Rectal smooth muscle tissue (tissue), 1 donor: ENCODE data around the gene PYM1.
"Not testable (repeated sequence)": the region's sequence is repeated elsewhere in the genome, so short reads cannot be mapped to it uniquely, and the experiment has no call there.

Experiments used
- H3K27ac ChIP-seq: one replicate; pipeline ENCODE4 v1.7.0; 2013; ENCODE audit warnings: low read depth, low read length, inconsistent platforms
- H3K27me3 ChIP-seq: one replicate; pipeline ENCODE4 v1.7.0; 2013; ENCODE audit warnings: low read length; ENCODE audit not compliant: control insufficient read depth, insufficient read depth
- H3K36me3 ChIP-seq: one replicate; pipeline ENCODE4 v1.7.0; 2013; ENCODE audit warnings: low read length; ENCODE audit not compliant: control insufficient read depth, insufficient read depth
- H3K4me1 ChIP-seq: one replicate; pipeline ENCODE4 v1.7.0; 2013; ENCODE audit warnings: low read length; ENCODE audit not compliant: control insufficient read depth, insufficient read depth
- H3K4me3 ChIP-seq: one replicate; pipeline ENCODE4 v1.7.0; 2013; ENCODE audit warnings: low read length
- H3K9ac ChIP-seq: one replicate; pipeline ENCODE4 v1.7.0; 2013; ENCODE audit warnings: low read length

PYM1 gene

GRCh38 chr12:55922126-55922525 is 5.6 kb downstream of the PYM1 start:
- H3K4me1 ChIP-seq, result peaks cover 3% of the 10 kb centered on the region
- no peak overlapping the region for H3K4me3 ChIP-seq
- no peak overlapping the region for H3K9ac ChIP-seq
- peaks cover 2% of the 10 kb centered on the region for H3K36me3 ChIP-seq
- no peaks in the 10 kb centered on the region for H3K27me3 ChIP-seq
- H3K27ac ChIP-seq, result no peak overlapping the region

- H3K4me3 ChIP-seq, H3K36me3 ChIP-seq, H3K27me3 ChIP-seq, H3K9ac ChIP-seq, H3K4me1 ChIP-seq, H3K27ac ChIP-seq: not testable (repeated sequence)
These were observed 8.7 kb downstream of the PYM1 start for GRCh38 chr12:55919032-55919431.

- H3K36me3 ChIP-seq, result peaks cover 6% of the 10 kb centered on the region
- H3K4me3 ChIP-seq, result no peak overlapping the region
- H3K27me3 ChIP-seq, result no peaks in the 10 kb centered on the region
- H3K9ac ChIP-seq, result no peak overlapping the region
- no peak overlapping the region for H3K27ac ChIP-seq
- no peaks in the 10 kb centered on the region for H3K4me1 ChIP-seq
These were observed 12.2 kb downstream of the PYM1 start for GRCh38 chr12:55915482-55915859.

GRCh38 chr12:55912908-55913307 is 14.8 kb downstream of the PYM1 start:
- Histone ChIP-seq H3K9ac (no peak overlapping the region), H3K27me3 (no peaks in the 10 kb centered on the region), H3K4me1 (no peaks in the 10 kb centered on the region), H3K36me3 (peaks cover 6% of the 10 kb centered on the region), H3K27ac (no peak overlapping the region), H3K4me3 (no peak overlapping the region)

- Histone ChIP-seq H3K4me1 (no peaks in the 10 kb centered on the region), H3K4me3 (no peak overlapping the region), H3K27me3 (no peaks in the 10 kb centered on the region), H3K27ac (no peak overlapping the region), H3K36me3 (peaks cover 6% of the 10 kb centered on the region), H3K9ac (no peak overlapping the region)
These were observed 18.2 kb downstream of the PYM1 start for GRCh38 chr12:55909513-55909884.

- no peak overlapping the region for H3K27ac ChIP-seq
- no peak overlapping the region for H3K9ac ChIP-seq
- H3K4me3 ChIP-seq, result no peak overlapping the region
- no peaks in the 10 kb centered on the region for H3K4me1 ChIP-seq
- no peaks in the 10 kb centered on the region for H3K27me3 ChIP-seq
- peaks cover 4% of the 10 kb centered on the region for H3K36me3 ChIP-seq
These were observed 18.8 kb downstream of the PYM1 start for GRCh38 chr12:55908726-55909512.

- H3K27ac ChIP-seq, result no peak overlapping the region
- no peaks in the 10 kb centered on the region for H3K27me3 ChIP-seq
- H3K4me1 ChIP-seq, result no peaks in the 10 kb centered on the region
- H3K9ac ChIP-seq, result no peak overlapping the region
- H3K4me3 ChIP-seq, result no peak overlapping the region
- H3K36me3 ChIP-seq, result peaks cover 4% of the 10 kb centered on the region
These were observed 21.6 kb downstream of the PYM1 start for GRCh38 chr12:55906056-55906455.

- H3K27me3 ChIP-seq, result no peaks in the 10 kb centered on the region
- H3K27ac ChIP-seq, result no peak overlapping the region
- no peak overlapping the region for H3K4me3 ChIP-seq
- H3K36me3 ChIP-seq, result peaks cover 4% of the 10 kb centered on the region
- H3K9ac ChIP-seq, result no peak overlapping the region
- H3K4me1 ChIP-seq, result no peaks in the 10 kb centered on the region
These were observed 25.7 kb downstream of the PYM1 start for GRCh38 chr12:55901881-55902490.

- H3K27ac ChIP-seq, result no peak overlapping the region
- no peak overlapping the region for H3K4me3 ChIP-seq
- no peak overlapping the region for H3K9ac ChIP-seq
- peaks cover 4% of the 10 kb centered on the region for H3K36me3 ChIP-seq
- no peaks in the 10 kb centered on the region for H3K27me3 ChIP-seq
- H3K4me1 ChIP-seq, result no peaks in the 10 kb centered on the region
These were observed 28.6 kb downstream of the PYM1 start for GRCh38 chr12:55899082-55899481.

- no peaks in the 10 kb centered on the region for H3K4me1 ChIP-seq
- H3K27ac ChIP-seq, result no peak overlapping the region
- no peak overlapping the region for H3K9ac ChIP-seq
- H3K36me3 ChIP-seq, result no peaks in the 10 kb centered on the region
- no peaks in the 10 kb centered on the region for H3K27me3 ChIP-seq
- no peak overlapping the region for H3K4me3 ChIP-seq
These were observed 34.0 kb downstream of the PYM1 start for GRCh38 chr12:55893723-55894122.

GRCh38 chr12:55891310-55891709 is 36.4 kb downstream of the PYM1 start:
- Histone ChIP-seq H3K9ac (no peak overlapping the region), H3K27me3 (no peaks in the 10 kb centered on the region), H3K4me3 (no peak overlapping the region), H3K4me1 (no peaks in the 10 kb centered on the region), H3K27ac (no peak overlapping the region), H3K36me3 (no peaks in the 10 kb centered on the region)

GRCh38 chr12:55885113-55885512 is 42.6 kb downstream of the PYM1 start:
- no peak overlapping the region for H3K27ac ChIP-seq
- H3K36me3 ChIP-seq, result no peaks in the 10 kb centered on the region
- H3K27me3 ChIP-seq, result no peaks in the 10 kb centered on the region
- no peak overlapping the region for H3K4me3 ChIP-seq
- no peaks in the 10 kb centered on the region for H3K4me1 ChIP-seq
- H3K9ac ChIP-seq, result no peak overlapping the region

- Histone ChIP-seq H3K27me3 (no peaks in the 10 kb centered on the region), H3K4me3 (no peak overlapping the region), H3K27ac (no peak overlapping the region), H3K4me1 (no peaks in the 10 kb centered on the region), H3K9ac (no peak overlapping the region), H3K36me3 (no peaks in the 10 kb centered on the region)
These were observed 49.9 kb downstream of the PYM1 start for GRCh38 chr12:55877824-55878223.
